Stimulated activated CD4-positive, alpha-beta T cell treated with anti-CD3 and anti-CD28 coated beads, Interleukin-2, amount 100 ng/mL, for 48 hours (primary cell): ENCODE results near the gene ZNF362.

Experiments used
- DNase-seq, 2 donors: peaks; one replicate each; pipeline ENCODE4 v3.0.0-alpha.2; 2020

ZNF362 gene

DNA sequence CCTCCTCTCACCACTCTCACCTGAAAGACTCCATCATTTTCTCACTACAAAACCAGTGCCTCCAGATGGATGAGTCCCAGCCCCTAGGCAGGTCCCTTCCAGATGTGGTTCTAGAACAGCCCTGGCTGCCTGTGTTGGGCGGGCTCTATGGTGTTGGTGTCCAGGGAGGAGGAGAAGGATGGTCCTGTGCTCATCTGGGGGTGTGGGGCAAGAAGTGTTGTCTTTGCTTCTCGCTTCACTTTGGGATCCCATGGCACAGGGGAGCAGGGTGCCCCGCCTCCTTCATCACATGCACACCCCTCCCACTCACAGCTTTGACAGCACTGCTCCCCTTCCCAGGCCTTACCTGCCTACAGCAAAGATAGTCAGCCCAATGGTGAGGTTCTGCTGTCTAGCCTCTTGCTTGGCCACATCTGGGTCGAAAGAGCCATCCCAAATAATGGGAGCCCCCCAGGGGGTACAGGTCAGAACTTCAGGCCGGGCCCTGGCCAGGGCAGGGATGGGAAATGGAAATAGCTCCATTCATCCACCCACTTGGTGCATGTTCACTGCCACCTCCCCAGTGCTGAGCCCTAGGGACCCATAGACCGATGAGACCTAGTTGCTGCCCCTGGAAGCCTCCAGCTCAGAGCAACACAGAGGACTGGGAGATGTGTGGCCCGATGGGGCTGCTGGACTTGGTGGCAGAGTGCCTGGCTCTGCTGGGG is 55.6 kb downstream of the ZNF362 start:
- no peak for DNase-seq

DNA sequence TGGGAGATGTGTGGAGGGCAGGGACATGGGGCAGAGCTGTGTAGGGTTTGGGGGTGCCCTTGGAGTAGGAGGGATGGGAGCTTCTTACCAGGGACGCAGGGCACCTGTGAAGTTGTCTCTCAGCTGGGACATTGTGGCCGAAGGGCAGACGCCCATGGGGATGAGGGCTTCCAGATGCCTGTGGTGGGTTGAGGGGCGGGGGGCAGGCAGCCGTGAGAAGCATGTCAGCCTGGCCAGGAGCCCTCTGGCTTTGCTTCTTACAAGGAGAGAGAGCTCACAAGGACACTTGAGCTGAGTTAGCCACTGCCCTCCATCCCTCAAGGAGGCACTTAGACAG is 56.1 kb downstream of the ZNF362 start:
- no peak for DNase-seq

DNA sequence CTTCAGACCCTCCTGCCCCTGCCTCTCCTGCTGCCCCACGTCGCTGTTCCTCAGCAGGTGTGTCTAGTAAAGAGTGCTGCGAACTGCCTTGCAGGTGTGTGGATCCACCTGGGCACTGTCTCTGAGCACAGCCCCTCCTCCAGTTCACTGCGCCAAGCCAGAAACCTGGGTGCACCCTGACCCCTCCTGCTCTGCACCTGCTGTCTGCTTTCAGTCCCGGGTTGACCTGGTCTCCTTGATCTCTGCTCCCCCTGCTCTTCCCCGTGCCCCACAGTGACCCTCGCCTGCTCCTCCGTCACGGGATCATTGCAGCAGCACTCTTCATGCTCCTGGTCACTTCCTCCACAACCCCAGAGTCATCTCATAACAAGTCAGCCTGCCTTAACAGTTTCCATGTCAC is 58.1 kb downstream of the ZNF362 start:
- no peak for DNase-seq

DNA sequence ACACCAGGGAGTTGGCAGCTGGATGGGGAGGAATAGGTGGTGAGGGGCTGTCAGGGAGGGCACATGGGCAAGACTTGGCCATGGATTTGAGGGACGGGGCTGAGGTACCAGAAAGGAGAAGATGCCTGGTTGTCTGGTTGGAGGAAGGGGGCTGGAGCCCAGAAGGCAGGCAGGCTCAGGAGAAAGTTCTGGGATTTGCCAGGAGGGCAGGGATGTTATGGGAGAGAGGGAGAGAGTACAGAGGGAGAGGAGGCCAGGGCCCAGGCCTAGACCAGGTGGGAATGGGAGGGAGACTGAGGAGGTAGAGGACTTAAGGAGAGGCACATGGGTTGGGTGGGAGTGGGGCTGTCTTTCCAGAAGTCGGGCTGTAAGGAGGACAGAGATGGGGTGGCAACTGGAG is 60.3 kb downstream of the ZNF362 start:
- DNase-seq: no peak

DNA sequence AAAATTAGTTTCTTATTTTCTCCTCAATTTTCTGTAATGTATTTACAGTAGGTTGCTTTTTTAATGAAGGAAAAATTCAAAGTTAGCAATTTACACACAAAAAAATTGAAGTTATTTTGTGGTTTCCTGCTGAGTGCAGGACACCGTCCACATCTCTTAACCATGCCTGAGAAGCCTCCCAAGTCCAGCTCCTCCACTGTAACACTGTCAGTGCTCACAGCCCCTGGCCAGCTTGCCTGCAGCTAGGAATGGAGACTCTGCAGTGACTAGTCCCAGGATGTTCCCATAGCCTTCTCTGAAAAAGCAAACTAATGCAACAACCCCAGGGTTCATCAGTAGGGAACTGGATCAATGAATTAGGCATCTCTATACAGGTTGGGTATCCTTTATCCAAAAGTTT is 61.1 kb downstream of the ZNF362 start:
- no peak for DNase-seq

DNA sequence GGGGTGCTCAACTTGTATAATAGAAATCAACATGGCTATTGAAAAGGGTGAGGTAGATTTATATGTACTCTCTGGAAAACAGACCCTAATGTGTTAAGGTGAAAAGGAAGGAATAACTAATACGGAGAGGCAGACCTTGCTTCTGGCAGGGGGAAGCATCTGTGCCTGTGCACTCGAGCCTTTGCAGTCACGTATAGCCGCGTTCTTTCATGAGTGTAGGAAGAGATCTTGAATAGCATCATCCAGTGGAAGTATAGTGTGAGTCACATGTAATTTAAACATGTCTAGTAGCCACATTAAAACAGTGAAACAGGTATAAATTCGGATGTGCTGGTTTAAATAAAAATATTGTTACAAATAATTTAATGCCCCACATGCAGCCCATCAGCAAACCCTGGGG is 61.7 kb downstream of the ZNF362 start:
- DNase-seq: no peak

DNA sequence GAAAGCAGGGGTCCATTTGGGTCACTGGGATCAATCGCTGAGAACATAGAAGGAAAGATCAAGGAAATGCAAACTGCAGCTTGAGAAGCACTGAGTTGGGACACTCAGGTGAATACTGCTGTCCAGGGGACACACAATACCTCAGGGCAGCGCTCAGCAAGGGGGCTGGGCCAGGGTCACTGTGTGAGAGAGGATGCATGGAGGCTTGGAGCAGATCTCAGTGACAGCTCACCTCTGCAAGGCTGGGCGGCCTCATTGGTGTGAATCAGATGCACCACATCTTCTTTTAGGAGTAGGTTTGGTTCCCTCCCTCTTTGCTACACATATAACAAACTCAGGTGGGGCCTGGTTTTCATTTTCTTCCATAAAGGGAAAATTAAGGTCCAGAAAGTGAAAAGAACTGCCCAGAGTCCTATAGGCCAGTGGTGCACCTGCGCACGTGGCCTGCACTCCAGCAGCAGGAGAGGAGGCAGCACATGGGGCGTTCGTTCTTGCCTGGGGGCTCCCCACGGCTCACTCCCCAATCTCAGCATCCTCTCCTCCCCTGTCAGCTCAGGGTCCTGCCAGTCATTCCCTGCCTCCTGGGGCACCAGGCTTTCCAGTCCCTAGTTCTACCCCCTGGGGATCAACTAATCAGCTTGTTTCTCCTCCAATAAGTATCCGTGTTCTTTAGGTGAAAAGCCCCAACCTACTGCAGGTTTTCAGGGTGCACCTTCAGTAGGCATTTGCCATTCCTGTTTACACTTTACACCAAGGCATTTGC is 63.1 kb downstream of the ZNF362 start:
- no peak for DNase-seq

DNA sequence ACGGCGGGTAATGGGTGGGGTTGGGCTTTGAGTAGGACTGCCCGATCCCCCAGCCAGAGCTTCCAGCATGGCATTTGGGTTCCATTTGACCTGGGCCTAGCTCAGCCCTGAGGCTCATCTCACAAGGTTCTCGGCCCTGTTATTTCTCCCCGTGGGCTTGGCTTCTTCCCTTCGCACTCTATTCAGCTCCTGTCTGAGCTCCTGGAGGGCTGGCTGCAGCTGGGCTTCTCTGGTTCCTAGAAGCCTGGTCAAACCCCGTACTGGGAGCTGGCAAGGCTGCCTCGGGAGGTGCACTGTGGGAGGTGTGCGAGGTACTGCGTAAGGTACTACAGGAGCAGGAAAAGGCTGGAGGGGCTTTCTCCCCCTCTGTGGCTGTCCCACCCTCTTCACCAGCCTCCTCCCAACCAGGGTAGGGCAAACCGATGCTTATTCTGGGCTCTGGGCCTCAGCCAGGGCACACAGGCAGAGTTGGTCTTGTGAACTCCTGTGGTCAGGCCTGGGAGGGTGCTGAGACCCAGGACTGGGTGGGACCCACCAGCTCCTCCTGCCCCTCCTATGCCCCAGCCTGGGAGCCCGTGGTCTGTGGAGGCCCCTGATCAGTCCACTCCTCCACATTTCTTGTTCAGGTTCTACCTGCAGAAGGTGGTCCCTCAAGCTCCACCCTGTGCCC is 63.8 kb downstream of the ZNF362 start:
- DNase-seq: no peak

DNA sequence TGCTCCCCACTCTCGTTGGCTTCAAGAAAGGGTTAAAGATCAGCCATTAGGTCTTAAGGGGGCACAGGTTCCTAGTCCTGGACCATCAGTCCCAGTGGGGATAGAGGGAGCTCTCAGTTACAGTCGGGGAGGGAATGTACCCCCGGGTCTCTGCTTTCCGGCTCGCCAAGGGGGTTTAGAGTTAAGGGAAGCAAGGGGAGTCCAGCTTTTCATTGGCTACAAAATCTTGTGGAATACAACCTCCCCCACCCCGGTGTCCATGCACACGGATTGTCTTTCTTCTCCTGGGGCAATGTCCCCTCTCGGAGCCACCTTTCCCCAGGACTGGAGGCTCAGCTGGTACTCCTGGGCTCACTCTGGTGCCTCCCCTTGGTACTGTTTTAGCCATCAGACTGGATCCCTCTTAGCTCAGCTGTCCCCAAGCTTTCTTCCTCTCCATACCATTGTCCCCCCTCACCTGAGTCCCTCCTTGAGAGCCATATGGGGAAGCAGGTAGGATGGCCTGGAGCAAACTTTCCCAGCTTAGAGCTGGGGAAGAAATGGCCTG is 64.4 kb downstream of the ZNF362 start, which contains the start of gene A3GALT2:
Gene A3GALT2 (minus strand): TSS at position 480 of the 547 bp plus-strand sequence. CDS start 0 bp downstream, at position 480.
- no peak for DNase-seq

DNA sequence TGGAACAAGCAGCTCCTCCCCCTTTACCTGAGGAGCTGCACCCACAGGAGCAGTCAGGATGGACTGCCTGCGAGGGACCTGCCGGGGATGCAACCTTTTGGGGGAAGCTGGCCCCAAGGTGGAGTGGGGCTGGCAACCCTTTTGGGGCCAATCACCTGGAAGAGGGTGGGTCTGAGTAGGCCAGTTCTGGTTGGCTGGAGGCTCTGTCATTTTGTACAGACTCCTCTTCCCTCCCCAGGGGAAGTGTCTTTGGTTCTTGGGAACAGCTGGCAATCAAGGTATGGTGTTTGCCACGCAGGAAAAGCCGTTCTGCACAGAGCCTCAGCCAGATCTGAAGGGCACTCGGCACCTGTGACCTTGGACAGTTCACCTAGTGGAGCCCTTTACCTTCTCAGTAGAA is 64.9 kb downstream of the ZNF362 start:
- DNase-seq: no peak

DNA sequence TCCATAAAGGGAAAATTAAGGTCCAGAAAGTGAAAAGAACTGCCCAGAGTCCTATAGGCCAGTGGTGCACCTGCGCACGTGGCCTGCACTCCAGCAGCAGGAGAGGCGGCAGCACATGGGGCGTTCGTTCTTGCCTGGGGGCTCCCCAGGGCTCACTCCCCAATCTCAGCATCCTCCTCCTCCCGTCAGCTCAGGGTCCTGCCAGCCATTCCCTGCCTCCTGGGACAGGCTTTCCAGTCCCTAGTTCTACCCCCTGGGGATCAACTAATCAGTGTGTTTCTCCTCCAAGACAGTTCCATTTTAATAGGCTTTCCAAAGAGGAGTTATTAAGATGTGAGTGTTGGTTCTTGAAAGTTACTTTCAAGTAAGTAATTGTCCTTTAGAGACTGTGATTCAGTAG is 65.8 kb downstream of the ZNF362 start:
- DNase-seq: no peak

DNA sequence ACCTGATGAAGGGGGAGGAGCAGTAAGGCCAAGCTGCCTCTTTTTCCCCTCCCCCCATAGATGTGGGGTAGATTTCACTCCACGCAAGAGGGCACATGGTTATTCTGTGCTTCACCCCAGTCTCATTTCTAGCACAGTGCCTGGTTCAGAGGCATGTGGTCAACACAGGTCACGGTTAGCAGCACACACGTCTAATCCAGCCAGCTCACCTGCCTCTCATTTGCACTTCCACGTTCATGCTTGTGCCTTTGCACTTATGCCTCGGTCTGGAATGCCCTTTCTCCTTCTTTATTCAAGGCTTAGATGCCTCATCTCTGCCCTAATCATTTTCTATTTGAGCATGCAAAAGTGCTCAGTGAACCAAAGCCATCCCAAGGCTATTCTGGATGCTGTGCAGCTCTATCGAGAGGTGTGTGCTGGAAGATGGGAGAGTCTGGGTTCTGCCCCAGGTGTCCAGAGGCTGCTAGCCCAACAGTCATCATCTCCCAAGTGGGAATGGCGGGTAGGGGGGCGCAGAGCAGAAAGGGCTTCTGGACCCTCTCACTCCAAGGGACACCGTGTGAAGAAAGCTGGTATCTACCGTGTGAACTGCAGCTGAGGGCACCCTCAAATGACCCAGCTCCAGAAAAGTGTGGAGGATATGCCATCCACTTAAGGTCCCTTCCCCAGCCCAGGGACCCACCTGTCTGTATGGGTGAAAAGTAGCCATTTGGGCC is 66.7 kb downstream of the ZNF362 start:
- DNase-seq: no peak

DNA sequence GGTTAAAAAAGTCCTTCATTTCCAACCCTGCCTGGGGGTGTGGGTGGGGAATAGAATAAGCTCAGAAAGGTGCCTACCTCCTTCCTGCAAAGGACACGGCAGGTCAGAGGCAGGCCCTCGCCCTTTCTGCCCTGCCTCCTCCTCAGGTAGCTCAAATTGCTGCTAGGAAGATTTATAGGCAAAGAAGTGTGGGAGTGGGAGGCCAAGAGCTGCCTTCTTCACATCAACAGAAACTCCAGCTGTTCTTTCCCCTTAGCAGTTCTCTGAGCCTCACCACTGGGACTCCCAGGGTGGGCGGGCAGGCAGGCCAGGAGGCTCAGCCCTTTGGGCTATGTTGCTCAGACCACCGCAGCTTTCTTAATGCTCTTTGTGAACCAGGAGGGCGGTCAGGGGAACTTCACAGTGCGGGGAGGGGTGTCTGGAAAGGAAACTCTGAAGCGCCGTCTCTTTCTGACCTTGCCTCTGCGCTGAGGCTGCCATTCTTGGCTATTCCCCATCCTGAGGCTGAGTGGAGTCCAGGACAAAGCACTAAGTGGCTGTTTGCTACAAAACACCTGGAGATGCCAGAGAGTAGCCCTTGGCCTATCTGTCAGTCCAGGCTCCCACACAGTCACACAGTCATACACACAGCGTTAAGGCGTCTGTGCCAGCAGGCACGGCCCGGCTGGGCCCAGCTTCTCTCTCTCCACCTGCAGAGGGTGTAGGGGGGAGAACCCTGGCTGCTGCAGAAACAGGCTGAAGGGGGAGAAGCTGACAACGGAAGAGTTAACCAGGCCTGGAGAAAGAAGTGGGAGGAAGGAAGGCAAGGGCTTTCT is 67.6 kb downstream of the ZNF362 start:
- no peak for DNase-seq

DNA sequence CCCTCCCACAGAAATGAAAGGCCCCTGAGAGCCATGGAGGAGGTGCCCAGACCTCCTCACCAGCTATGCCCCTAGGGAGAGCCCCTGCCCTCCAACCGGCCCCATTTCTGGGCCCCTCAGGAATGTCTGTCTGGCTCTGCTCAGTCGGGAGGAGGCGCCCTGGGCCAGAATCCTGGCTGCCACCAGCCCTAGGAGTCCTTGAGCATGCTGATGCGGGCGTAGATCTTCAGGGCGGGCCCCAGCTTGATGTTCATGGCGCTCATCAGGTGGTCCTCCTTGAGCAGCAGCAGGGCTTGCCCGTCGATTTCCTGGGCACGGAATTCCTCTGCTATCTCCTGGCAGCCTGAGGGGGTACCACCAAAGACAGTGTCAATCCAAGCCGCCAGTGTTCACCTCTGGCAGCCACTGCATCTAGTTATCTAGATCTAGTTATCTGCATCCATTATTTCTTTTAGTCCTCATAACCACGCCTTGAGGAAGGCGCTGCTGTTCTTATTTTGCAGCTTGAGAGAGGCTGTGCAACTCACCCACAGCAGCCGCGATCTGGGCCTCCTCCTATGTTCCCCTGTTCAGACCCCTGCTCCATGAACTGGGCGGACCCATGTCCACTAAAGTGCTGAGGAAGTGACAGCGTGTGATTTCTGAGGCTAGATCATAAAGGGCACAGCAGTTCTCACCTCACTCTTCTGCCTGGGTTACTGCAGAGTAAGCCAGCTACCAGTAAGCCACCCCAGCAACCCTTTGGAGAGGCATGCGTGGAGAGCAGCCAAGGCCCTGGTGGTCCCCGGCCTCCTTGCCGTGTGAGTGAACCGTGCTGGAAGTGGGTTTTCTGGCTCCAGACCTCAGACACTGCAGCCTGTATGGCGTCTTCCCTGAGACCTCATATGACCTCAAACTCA is 68.6 kb downstream of the ZNF362 start:
- DNase-seq: no peak

DNA sequence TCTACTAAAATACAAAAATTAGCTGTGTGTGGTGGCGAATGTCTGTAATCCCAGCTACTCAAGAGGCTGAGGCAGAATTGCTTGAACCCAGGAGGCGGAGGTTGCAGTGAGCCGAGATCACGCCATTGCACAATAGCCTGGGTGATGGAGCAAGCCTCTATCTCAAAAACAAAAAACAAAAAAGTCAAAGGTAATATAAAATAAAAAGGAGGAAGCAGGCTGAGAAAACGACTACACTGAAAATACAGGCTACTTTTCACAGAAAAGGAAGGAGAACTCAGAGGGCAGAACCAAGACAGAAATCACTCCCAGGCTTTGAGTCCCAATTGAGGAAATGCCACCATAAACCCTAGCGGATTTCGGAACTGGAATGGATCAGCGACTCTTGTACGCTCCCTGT is 70.5 kb downstream of the ZNF362 start:
- no peak for DNase-seq

DNA sequence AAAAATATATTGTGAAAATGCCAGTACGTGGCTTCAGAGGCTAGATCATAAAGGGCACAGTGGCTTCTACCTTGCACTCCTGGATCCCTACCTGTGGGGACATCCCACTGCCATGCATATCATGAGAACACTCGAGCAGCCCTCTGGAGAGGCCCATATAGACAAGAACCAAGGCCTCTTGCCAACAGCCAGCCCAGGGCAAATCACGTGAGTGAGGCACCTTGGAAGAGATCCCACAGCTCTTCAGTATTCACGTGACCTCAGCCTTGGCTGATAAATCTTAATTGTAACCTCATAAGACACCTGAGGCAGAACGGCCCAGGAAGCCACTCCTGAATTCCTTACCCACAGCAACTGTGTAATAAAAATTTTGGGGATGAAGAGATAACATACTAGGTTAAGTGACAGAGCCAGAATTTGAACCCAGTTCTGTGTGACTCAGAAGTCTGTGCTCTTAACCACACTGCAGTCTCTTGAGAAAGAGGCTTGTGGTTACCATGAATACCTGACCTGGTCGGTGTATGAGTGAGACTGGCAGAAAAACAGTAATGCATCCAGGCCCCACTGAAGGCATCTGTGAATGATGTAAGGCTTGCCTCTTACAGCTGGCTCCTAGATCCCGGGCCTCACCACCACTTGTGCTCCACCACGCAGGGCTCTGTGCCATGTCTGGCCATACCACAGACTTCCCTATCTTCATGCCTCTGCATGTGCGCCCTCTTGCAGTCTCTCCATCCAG is 71.5 kb downstream of the ZNF362 start:
- no peak for DNase-seq

DNA sequence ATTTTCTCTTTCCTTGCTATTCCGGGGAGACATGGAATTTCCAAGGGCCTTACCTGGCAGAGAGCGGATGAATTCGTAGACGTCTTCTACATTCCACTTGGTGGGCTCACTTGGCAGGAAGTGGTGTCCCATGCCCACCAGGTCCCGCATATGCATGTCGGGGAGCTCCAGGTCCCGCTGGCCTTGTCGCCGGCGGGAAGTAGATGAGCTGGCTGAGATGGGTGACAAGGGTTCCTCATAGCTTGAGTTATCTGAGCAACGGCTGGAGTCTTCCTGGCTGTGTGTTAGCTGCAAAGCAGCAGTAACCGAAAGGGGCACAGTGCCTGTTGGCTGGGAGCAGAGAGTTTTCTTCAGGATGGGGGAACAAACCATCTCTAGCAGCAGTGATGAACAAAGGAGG is 72.5 kb downstream of the ZNF362 start:
- no peak for DNase-seq

DNA sequence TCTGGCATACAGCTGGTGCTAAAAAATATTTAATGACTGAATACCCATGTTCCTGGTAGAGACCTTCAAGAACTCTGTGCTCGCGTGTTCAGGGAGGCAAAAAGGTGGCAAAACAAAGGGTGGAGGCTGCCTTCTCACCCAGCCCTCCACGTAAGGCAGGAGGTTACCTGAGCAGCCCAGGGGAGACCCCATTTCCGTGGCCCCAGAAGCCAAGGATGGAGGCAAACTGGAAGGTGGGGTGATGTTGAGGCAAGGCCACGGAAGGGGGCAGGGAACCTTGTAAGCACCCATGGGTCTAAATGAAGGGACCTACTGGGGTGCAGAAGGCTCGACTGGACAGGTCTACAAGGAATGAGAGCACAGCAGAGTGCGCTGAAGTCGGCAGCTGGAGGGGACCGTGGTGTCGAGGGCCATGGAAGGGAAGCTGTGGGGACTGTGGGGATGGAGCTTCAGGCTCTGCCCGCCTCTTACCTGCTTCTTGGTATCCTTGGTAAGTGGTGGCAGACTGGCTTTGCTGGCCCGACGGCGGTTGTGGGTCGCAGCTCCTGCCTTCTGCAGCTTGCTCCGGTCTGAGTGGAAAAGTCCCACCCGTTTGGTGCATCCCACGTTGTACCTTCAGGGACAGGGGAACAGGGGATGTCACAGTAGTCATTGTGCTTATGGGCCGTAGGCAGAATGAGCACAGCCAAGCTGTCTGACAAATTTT is 73.5 kb downstream of the ZNF362 start:
- no peak for DNase-seq

DNA sequence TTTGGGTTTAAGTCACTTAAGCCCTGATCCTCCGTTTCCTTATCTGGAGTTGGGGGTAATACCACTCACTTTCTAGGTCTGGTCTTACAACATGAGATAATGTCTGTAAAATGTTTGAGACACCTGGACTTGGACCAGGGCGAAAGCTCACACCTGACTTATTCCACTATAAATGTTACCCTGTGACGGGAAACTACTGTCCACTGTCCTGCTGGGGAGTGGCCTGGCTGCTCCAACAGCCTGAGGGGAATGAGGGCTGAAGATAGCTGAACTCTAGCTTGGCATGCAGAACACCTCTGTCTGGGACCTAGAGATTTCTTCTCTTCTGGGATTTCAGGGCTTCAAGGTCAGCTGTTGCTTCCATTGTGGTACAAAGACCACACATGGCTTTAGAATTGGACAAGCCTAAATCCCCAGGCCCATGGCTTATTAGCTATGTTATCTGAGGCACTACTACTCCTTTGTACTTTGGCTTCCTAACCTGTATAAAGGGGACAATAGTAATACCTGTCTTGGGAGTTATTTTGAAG is 74.1 kb downstream of the ZNF362 start:
- DNase-seq: no peak
